Measurements from ENCODE around the gene SLMAP.

Gene SLMAP

DNA sequence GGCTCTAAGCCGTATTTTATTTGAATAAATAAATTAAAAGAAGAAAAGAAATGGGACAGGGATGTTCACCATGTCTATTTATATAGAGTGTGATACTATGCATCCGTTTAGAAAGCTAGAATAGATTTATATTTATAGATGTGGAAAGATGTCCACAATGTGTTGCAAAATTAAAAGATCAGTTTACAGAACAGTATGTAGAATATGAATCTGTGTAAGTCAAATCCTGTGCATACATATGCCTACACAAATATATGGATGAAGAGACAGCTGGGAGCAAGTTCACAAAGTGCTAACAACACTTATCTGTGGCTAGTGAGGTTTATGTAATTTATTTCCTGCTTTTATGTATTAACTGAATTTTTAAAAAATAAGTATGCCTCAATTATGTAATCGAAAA, 25.4 kb upstream of the SLMAP start:
- no peak overlapping the region for H3K27ac ChIP-seq
- DNase-seq, result no peak
- H3K27me3 ChIP-seq (replicated peaks), result no peaks in the 10 kb centered on the region
- TF ChIP-seq, protein P1, sequence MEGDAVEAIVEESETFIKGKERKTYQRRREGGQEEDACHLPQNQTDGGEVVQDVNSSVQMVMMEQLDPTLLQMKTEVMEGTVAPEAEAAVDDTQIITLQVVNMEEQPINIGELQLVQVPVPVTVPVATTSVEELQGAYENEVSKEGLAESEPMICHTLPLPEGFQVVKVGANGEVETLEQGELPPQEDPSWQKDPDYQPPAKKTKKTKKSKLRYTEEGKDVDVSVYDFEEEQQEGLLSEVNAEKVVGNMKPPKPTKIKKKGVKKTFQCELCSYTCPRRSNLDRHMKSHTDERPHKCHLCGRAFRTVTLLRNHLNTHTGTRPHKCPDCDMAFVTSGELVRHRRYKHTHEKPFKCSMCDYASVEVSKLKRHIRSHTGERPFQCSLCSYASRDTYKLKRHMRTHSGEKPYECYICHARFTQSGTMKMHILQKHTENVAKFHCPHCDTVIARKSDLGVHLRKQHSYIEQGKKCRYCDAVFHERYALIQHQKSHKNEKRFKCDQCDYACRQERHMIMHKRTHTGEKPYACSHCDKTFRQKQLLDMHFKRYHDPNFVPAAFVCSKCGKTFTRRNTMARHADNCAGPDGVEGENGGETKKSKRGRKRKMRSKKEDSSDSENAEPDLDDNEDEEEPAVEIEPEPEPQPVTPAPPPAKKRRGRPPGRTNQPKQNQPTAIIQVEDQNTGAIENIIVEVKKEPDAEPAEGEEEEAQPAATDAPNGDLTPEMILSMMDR (IDR thresholded peaks at IDR 0.05; ENCODE audit: low read depth, low read length, missing control alignments), result no peak
- no peak overlapping the region for H3K4me3 ChIP-seq (ENCODE audit: low read depth, low read length)
- in situ Hi-C loops (cut with HindIII; ENCODE audit: low pct_ligation_motif_present, low sequenced_read_pairs), result no loop called here
- H3K36me3 ChIP-seq (replicated peaks), result no peaks in the 10 kb centered on the region

GRCh38 chr3:57731311-57731710, 24.8 kb upstream of the SLMAP start:
- no peak overlapping the region for H3K4me3 ChIP-seq (ENCODE audit: low read depth, low read length)
- DNase-seq, result no peak
- no peak overlapping the region for H3K27ac ChIP-seq
- H3K27me3 ChIP-seq (replicated peaks), result no peaks in the 10 kb centered on the region
- no peaks in the 10 kb centered on the region for H3K36me3 ChIP-seq (replicated peaks)
- in situ Hi-C loops (cut with HindIII; ENCODE audit: low pct_ligation_motif_present, low sequenced_read_pairs), result no loop called here
- TF ChIP-seq, protein P1 (IDR thresholded peaks at IDR 0.05; ENCODE audit: low read depth, low read length, missing control alignments), result no peak

GRCh38 chr3:57733790-57734189, 22.3 kb upstream of the SLMAP start:
- H3K36me3 ChIP-seq (replicated peaks), result no peaks in the 10 kb centered on the region
- TF ChIP-seq, protein P1 (IDR thresholded peaks at IDR 0.05; ENCODE audit: low read depth, low read length, missing control alignments), result no peak
- H3K27me3 ChIP-seq (replicated peaks), result no peaks in the 10 kb centered on the region
- H3K4me3 ChIP-seq (ENCODE audit: low read depth, low read length), result no peak overlapping the region
- DNase-seq, result no peak
- H3K27ac ChIP-seq, result no peak overlapping the region
- in situ Hi-C loops (cut with HindIII; ENCODE audit: low pct_ligation_motif_present, low sequenced_read_pairs), result no loop called here

GRCh38 chr3:57735405-57735804, 20.7 kb upstream of the SLMAP start:
- in situ Hi-C loops (cut with HindIII; ENCODE audit: low pct_ligation_motif_present, low sequenced_read_pairs), result no loop called here
- TF ChIP-seq, protein P1 (IDR thresholded peaks at IDR 0.05; ENCODE audit: low read depth, low read length, missing control alignments), result no peak
- no peaks in the 10 kb centered on the region for H3K36me3 ChIP-seq (replicated peaks)
- H3K27me3 ChIP-seq (replicated peaks), result no peaks in the 10 kb centered on the region
- H3K4me3 ChIP-seq (ENCODE audit: low read depth, low read length), result no peak overlapping the region
- H3K27ac ChIP-seq, result no peak overlapping the region
- no peak for DNase-seq

DNA sequence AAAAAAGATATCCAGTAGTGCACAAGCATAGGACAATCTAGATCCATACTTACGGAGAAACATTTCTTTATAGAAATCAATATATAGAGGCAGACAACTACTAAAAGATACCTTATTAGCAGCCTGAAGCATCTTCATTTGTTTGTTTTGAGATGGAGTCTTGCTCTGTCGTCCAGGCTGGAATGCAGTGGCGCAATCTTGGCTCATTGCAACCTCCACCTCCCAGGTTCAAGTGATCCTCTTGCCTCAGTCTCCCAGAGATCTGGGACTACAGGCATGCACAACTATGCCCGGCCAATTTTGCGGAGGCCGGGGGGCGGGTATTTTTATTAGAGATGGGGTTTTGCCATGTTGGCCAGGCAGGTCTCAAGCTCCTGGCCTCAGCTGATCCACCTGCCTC, 18.3 kb upstream of the SLMAP start:
- TF ChIP-seq, protein P1 (IDR thresholded peaks at IDR 0.05; ENCODE audit: low read depth, low read length, missing control alignments), result no peak
- Histone ChIP-seq H3K27ac (no peak overlapping the region), H3K36me3 (replicated peaks) (no peaks in the 10 kb centered on the region), H3K4me3 (ENCODE audit: low read depth, low read length) (no peak overlapping the region), H3K27me3 (replicated peaks) (no peaks in the 10 kb centered on the region)
- in situ Hi-C loops (cut with HindIII; ENCODE audit: low pct_ligation_motif_present, low sequenced_read_pairs), result no loop called here
- no peak for DNase-seq

DNA sequence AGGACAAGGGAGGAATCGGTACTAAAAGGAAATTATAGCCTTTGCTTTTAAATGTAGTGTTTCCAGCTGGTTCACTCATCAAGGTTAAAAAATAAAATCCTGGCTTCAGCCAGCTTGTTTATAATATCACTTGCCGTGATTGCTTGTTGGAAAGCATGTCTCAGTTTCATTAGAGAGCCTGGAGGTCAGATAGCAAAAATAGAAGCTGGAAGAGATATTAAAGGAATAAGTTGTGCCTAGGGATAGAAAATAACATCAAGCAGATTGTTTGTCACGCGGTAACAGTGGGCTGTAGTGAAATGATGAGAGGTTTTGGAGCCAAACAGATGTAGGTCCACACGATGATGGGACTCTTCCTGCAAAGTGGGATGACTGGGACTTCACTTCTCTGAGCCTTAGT, 17.7 kb upstream of the SLMAP start:
- H3K27me3 ChIP-seq (replicated peaks), result no peaks in the 10 kb centered on the region
- H3K36me3 ChIP-seq (replicated peaks), result no peaks in the 10 kb centered on the region
- in situ Hi-C loops (cut with HindIII; ENCODE audit: low pct_ligation_motif_present, low sequenced_read_pairs), result no loop called here
- no peak overlapping the region for H3K27ac ChIP-seq
- DNase-seq, result no peak
- no peak overlapping the region for H3K4me3 ChIP-seq (ENCODE audit: low read depth, low read length)
- TF ChIP-seq, protein P1 (IDR thresholded peaks at IDR 0.05; ENCODE audit: low read depth, low read length, missing control alignments), result no peak
